Body of pancreas (tissue), 4 donors: ENCODE results near the gene CST7. TPM values are rescaled to one million over a fixed set of nuclear protein-coding genes. Genes with fewer than 3 reads are reported as not detected.

Source experiments
- ATAC-seq: fragments of 150-250 bp; one replicate; pipeline ENCODE4 v1.9.1; 2016
- DNase-seq, 4 donors: peaks; one replicate each; pipeline ENCODE4 v3.0.0-alpha.2; 2019
- H3K27ac ChIP-seq, 4 donors: fragments of 200-600 bp; sonication (generic); 1 replicate in 3 of 4; 2 replicates in 1 of 4; pipeline versions ENCODE4 v1.5.1 to v1.6.1; 2016 to 2019; ENCODE audit warnings: mild to moderate bottlenecking in 1 of 4, mixed read lengths in 1 of 4, moderate library complexity in 1 of 4
- H3K27me3 ChIP-seq, 2 donors: fragments of 200-600 bp; sonication (generic); one replicate each; pipeline ENCODE4 v1.6.0; 2016; ENCODE audit warnings: mild to moderate bottlenecking in 1 of 2
- H3K36me3 ChIP-seq, 2 donors: fragments of 200-600 bp; sonication (generic); replicated peaks in 1 of 2; 2 replicates each; pipeline ENCODE4 v1.5.1; 2016; ENCODE audit warnings: low read depth in 2 of 2; ENCODE audit not compliant: insufficient read depth in 1 of 2
- H3K4me1 ChIP-seq: fragments of 200-600 bp; sonication (generic); one replicate; pipeline ENCODE4 v1.6.0; 2016
- H3K4me3 ChIP-seq, 2 donors: fragments of 200-600 bp; sonication (generic); 1 replicate in 1 of 2; 2 replicates in 1 of 2; pipeline ENCODE4 v1.5.1; 2016 to 2019
- H3K9me3 ChIP-seq, 3 donors: fragments of 200-600 bp; sonication (generic); 1 replicate in 2 of 3; 2 replicates in 1 of 3; pipeline ENCODE4 v1.5.1; 2016
- POLR2A ChIP-seq, 3 donors: fragments of 450-650 bp; IDR thresholded peaks; one replicate each; pipeline ENCODE4 v1.6.1; 2016; ENCODE audit warnings: antibody characterized with exemption in 3 of 3, mild to moderate bottlenecking in 2 of 3
- WGBS, 2 donors: methylation state at CpG; one replicate each; pipeline ENCODE4 v1.1.5; 2017; 5-methylcytosine and 5-hydroxymethylcytosine counted together
- intact Hi-C: fragments of 100-400 bp; cut with DNase I; formaldehyde crosslinking; loops from one replicate; pipeline ENCODE4 v1.15.1; 2023
- total RNA-seq, 2 donors: library from RNA; depleted of rRNA; stranded (reverse); fragments of >200 nt; gene quantifications; one replicate each; pipeline ENCODE4 v1.1.0, GENCODE V29; 2016
- TF ChIP-seq, protein P1 (sequence below), 7 experiments: fragments of 450-650 bp in 4 of 7; fragments of 200-600 bp in 3 of 7; sonication (generic) in 3 of 7; IDR thresholded peaks; one replicate each; pipeline ENCODE4 v1.5.1; 2016 to 2019; ENCODE audit warnings: antibody characterized with exemption in 7 of 7

CST7 gene
- total RNA-seq, 2 donors from 2014 or later = 1.8 to 4.0 TPM

DNA sequence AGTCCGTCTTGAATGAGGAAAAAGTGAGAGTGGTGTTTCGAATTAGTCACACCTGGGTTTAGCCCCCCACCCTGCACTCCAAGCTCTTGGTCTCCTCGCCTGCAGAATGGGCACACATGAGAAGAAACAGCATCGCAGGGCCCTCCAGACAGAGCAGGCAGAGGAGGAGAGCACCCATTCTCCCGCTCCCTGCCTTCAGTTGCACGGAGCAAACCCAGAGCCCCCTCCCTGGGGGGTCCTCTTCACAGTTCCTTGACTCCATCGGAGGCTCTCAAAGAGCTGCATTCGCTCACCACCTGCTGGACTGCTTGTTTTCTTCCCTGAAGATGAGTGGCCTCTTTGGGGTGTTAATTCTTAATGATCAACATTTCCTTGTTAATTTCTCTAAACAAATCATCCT is 5.1 kb downstream of the CST7 start:
- ATAC-seq (no peak), DNase-seq (no peak)
- Histone ChIP-seq H3K4me3 (no peak overlapping the region), H3K36me3 (peaks cover 0 to 2% of the 10 kb centered on the region in 2 donors), H3K27ac (no peak overlapping the region), H3K4me1 (no peaks in the 10 kb centered on the region), H3K9me3 (no peaks in the 10 kb centered on the region), H3K27me3 (no peaks in the 10 kb centered on the region)
- intact Hi-C loops = no loop called here
- 76 to 80% methylated on average over 8 of the region's 8 CpGs for WGBS, 2 donors
- TF ChIP-seq, protein P1, sequence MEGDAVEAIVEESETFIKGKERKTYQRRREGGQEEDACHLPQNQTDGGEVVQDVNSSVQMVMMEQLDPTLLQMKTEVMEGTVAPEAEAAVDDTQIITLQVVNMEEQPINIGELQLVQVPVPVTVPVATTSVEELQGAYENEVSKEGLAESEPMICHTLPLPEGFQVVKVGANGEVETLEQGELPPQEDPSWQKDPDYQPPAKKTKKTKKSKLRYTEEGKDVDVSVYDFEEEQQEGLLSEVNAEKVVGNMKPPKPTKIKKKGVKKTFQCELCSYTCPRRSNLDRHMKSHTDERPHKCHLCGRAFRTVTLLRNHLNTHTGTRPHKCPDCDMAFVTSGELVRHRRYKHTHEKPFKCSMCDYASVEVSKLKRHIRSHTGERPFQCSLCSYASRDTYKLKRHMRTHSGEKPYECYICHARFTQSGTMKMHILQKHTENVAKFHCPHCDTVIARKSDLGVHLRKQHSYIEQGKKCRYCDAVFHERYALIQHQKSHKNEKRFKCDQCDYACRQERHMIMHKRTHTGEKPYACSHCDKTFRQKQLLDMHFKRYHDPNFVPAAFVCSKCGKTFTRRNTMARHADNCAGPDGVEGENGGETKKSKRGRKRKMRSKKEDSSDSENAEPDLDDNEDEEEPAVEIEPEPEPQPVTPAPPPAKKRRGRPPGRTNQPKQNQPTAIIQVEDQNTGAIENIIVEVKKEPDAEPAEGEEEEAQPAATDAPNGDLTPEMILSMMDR (IDR thresholded peaks at IDR 0.05) = no peak
- TF ChIP-seq POLR2A (IDR thresholded peaks at IDR 0.05) = no peak

DNA sequence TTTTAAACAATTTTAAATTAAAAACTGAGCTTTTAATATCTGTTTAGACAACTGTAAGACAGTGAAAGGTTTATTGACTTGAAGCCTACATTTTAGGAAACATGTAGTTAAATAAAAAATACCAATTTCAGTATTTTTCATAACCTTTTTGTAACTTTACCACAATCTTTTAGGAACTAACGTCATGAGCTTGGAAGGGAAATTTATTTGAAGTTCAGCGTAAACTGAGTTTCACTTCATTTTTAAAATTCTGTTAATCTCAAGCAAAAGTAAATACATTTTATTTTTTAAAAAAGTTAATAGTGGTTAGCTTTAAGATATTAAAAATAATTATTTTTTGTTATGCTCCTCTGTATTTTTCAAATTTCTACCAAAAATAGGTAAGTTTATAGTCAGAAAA is 5.5 kb downstream of the CST7 start:
- no peak for DNase-seq
- WGBS, 2 donors = 69 to 87% methylated on average over 2 of the region's 2 CpGs
- intact Hi-C loops = no loop called here

DNA sequence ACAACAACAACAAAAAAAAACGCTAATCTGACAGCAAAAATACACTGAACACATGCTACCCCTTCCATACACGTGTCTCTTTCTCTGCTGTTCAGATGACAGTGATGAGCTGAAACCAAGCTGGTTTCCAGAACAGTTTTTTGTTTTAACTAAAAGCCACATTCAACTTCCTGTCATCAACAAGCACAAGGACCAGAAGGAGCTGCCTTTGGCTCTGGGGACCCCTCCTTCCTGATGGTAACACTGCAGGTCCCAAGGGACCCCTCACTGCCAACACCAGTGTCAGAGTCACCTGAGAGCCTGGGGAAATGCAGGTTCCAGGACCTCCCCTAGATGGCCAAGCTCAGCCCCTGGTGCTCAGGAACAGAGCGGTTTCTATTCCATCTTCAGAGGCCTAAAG is 6.0 kb downstream of the CST7 start:
- Histone ChIP-seq H3K27me3 (no peaks in the 10 kb centered on the region), H3K9me3 (no peaks in the 10 kb centered on the region), H3K4me1 (no peaks in the 10 kb centered on the region), H3K4me3 (no peak overlapping the region), H3K27ac (no peak overlapping the region), H3K36me3 (peaks cover 0 to 2% of the 10 kb centered on the region in 2 donors)
- intact Hi-C loops = no loop called here
- peak in 1 of 4 donors; percentile 6 for DNase-seq
- TF ChIP-seq POLR2A (IDR thresholded peaks at IDR 0.05) = no peak
- TF ChIP-seq, protein P1 (IDR thresholded peaks at IDR 0.05) = no peak
- ATAC-seq = no peak
- 64 to 75% methylated on average over 3 of the region's 3 CpGs for WGBS, 2 donors

More for the DNA sequence above, 5.5 kb downstream of the CST7 start:
- peaks cover 0 to 2% of the 10 kb centered on the region in 2 donors for H3K36me3 ChIP-seq
- H3K9me3 ChIP-seq = no peaks in the 10 kb centered on the region
- no peak for ATAC-seq
- no peak overlapping the region for H3K27ac ChIP-seq
- H3K4me1 ChIP-seq = no peaks in the 10 kb centered on the region
- no peak overlapping the region for H3K4me3 ChIP-seq
- TF ChIP-seq POLR2A (IDR thresholded peaks at IDR 0.05) = no peak
- TF ChIP-seq, protein P1 (IDR thresholded peaks at IDR 0.05) = no peak
- H3K27me3 ChIP-seq = no peaks in the 10 kb centered on the region

DNA sequence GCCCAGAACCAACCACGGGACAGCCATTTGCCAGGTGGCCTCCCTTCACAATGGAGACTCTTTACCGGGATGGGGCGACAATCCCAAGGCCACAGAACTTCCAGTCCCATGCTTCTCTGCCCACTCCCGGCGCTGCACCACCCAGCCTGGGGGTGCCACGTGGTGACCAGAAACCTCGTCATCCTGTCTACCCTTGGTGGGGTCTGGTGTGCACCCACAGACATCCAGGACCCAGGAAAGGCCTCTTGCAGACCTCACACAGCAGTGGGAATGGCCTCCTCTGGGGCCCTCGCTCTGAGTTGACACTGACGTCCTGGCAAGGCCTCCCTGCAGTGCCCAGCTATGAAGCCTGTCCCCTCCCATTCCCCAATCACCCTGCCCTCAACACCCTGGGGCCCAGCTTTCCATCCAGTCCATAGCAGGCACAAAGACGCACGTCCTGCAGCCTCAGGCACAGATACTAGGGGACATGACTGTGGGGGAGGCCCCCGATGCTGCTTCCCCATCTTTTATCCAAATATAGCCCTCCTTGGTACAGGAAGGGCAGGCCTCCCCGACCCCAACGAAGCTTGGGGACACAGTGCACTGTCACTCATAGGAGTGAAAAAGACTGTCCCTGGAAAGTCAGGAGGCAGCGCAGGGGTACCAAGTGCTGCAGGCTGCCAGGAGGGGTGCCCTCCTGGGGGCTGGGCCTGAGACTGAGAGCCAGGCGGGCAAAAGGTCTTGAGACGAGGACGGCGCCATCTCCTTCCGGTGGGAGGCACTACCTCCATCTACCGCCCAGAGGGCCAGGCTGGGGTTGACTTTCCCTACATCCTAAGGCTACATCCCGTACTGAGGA is 7.2 kb downstream of the CST7 start:
- H3K27ac ChIP-seq = no peak overlapping the region
- no peaks in the 10 kb centered on the region for H3K9me3 ChIP-seq
- TF ChIP-seq POLR2A (IDR thresholded peaks at IDR 0.05) = no peak
- TF ChIP-seq, protein P1 (IDR thresholded peaks at IDR 0.05) = no peak
- H3K36me3 ChIP-seq = peaks cover 0 to 2% of the 10 kb centered on the region in 2 donors
- intact Hi-C loops = no loop called here
- DNase-seq (no peak), ATAC-seq (no peak)
- no peak overlapping the region for H3K4me3 ChIP-seq
- H3K4me1 ChIP-seq = peaks cover 4% of the 10 kb centered on the region
- WGBS, 2 donors = 87 to 92% methylated on average over 14 to 22 of the region's 22 CpGs
- no peaks in the 10 kb centered on the region for H3K27me3 ChIP-seq
